Dermis blood vessel endothelial cell (primary cell): ENCODE measurements around the gene BIRC7. TPM values are rescaled to one million over a fixed set of nuclear protein-coding genes. Genes with fewer than 3 reads are reported as not detected.

Experiments
- DNase-seq: peaks from one replicate; pipeline ENCODE4 v3.0.0; 2010
- total RNA-seq: library from RNA; depleted of rRNA; stranded (reverse); fragments of >200 nt; gene quantifications from 2 replicates; pipeline ENCODE4 v1.2.3, GENCODE V29; 2014

BIRC7 gene
- total RNA-seq, 1 donor from 2014 or later, result not detected

DNA sequence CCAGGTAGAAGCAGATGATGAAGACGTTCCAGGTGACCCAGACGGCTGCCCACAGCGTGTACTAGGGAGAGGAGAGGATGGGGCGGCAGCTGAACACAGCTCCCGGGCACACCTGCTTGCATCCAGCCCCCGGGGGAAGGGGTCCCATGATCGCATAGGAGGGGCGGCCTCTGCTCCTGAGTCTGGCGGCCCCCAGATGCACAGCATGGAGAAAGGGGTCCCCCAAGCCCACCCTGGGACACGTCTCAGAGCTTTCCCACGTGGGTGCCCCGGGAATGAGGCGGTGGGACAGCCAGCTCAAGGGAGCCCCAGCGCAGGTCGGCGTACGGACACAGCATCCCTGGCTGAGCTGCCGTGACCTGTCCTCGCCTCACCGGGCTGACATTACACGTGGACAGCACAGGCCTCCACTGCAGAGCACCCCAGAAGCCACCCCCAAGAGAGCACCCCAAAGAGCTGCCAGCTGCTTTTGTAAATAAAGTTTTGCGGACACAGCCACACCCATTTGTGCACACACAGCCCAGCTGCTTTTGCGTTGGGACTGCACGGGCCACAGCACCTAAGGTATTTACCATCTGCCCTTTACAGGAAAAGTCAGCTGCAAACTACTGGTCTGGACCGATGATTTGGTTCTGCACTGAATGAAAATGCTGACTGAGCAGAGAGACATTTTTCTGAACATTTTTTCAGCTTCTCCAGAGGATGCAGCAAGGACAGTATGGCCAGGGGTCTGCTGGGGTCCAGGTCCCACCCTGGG, 13.3 kb downstream of the BIRC7 start:
- DNase-seq, result no peak

DNA sequence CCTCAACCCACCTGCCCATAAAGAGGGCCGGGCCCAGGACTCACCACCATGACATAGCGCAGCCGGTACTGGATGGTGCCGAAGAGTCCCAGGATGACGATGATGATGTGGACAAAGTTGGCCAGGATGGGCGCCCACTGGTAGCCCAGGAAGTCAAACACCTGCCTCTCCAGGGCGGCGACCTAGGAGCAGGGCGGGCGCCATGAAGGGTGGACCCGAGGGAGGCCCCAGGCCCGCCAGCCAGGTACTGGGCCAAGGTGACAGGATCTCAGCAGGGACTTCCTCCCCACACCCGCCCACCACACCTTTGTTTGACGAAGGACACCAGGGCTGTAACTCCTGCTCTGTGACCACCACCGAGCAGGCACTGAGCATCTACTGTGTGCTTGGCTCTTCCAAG, 14.2 kb downstream of the BIRC7 start:
- no peak for DNase-seq

DNA sequence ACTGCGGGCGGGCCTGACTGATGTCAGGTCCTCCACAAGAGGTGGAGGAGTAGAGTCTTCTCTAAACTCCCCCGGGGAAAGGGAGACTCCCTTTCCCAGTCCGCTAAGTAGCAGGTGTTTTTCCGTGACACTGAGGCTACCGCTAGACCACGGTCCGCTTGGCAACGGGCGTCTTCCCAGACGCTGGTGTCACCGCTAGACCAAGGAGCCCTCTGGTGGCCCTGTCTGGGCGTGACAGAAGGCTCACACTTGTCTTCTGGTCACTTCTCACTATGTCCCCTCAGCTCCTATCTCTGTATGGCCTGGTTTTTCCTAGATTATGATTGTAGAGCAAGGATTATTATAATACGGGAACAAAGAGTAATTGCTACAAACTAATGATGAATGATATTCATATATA, 15.6 kb downstream of the BIRC7 start:
- DNase-seq, result peak; percentile 17

DNA sequence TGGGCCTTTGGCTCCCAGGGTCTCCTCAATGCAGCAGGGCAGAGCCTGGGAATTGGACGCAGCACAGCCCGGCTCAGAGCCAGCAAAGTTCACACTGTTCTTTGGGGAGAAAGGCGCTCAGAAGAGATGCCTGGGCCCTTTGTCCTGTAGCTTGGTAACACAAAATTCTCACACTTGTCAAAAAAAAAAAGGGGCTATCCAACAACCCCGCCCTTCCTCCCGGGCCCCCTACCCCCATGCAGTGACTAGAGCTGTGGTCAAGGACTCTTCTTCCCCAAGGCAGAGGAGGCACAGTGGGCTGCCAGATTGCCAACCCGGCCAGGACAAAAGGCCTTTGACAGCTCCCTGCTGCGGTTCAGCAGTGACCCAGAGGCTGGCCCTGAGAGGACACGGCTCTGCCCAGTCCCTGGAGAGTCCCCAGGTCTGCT, 16.6 kb downstream of the BIRC7 start:
- DNase-seq, result no peak

DNA sequence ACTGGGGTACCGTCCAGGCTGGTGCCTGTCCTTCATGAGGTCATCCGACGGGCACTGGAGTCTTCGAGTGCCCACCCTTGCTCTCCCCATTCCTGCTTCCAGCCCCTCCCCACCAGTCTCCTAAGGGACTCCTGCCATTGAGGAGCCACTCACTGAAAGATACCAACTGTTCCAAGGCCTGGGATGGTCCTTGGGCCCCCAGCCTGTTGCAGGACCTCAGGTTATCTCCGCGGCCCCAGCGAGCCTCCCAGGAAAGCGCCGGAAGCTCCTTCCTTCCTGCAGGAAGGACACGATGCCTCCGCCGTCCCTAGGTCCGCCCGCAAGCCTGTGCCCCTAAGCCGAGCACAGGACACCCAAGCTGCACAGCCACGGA, 17.3 kb downstream of the BIRC7 start:
- DNase-seq, result no peak

DNA sequence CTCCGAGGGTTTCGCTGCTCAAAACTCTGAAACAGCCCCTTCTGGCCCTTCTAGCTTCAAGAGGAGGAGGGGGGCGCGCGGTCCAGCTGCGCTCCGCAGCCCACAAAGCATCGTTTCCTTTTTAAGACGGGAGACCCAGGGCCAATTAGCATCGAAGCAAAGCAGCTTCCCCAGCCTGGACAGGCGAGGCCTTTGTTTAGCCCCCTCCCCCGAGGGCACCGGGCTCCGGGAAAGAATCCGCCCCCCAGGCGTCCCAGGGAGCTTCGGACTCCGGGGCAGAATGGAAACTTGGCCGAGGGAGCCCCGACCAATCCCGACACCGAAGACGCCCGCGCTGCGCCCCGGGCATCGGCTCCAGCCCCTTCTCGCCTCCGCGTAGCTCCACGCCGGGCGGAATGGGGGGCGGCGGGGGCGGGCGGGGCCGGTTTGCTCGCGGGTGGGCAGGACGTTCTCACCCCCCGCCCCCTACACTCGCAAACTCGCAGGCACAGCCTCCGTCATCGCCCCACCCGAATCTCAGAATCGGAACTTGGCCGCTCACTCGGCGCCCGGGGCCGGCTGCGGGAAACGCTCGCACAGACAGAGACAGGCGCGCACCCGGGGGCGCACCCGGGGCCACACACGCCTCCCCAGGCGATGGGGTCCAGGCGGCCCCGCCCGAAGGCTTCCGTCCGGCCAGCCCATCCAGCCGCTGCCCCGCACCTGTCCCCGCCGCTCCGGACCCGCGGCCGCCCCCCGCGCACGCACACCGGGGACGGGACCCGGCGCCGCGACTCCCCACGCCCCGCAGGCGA, 17.9 kb downstream of the BIRC7 start:
- no peak for DNase-seq

DNA sequence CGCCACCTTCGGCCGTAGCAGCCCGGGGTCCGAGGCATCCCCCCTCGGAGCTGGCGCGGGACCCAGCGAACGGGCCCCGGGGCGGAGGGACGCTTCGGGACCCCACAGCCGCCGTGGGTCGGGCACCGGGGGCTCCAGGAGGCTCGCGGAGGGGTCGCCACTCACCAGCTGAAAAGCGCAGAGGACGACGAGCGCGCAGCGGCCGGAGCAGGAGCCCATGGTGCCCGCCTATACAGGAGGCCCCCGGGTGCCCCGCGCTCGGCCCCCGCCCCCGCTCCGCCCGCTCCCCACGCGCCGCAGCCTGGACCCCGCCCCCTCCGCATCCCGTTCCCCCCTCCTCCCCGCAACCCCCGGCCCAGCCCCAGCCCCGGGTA, 18.5 kb downstream of the BIRC7 start, which contains the start of gene NKAIN4:
NKAIN4 (minus strand) TSS at position 232 of the 374 bp plus-strand sequence; CDS start at position 219, 13 bp downstream.
- no peak for DNase-seq

DNA sequence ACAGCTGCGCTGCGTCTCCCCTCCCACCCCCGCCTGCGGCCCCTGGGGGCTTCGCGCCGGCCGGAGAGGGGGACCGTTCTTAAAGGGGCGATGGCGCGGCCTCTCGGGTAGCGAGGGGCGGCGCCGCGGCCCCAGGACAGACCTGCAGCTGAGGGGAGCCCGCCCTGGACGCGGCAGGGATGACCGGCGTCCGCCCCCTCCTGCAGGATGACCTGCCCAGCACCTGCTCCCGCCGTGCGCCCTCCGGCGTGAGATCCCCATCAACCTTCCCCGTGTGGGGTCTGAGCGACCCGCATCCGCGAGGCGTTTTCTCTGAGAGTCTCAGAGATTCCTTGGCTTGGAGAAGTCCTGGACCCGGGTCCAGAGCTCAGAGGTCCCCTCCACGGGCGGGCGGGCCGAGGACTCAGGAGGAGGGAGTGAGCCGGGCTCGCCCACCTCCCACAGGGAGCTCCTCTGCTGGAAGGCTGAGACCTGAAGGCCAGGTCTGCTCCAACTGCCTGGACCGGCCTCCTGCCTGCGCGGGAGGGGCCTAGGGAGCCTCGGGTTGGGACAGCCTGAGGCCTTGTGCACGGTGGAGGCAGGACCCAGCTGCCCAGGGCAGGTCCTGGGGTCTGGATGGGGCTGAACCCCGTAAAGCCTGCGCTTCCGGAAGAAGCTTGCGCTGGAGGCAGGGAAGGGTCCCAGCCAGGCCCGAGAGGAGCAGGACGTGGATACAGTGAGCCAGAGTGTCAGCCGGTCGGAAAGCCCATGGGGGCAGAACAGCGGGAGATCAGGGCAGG, 19.1 kb downstream of the BIRC7 start:
- peak; percentile 17 for DNase-seq

DNA sequence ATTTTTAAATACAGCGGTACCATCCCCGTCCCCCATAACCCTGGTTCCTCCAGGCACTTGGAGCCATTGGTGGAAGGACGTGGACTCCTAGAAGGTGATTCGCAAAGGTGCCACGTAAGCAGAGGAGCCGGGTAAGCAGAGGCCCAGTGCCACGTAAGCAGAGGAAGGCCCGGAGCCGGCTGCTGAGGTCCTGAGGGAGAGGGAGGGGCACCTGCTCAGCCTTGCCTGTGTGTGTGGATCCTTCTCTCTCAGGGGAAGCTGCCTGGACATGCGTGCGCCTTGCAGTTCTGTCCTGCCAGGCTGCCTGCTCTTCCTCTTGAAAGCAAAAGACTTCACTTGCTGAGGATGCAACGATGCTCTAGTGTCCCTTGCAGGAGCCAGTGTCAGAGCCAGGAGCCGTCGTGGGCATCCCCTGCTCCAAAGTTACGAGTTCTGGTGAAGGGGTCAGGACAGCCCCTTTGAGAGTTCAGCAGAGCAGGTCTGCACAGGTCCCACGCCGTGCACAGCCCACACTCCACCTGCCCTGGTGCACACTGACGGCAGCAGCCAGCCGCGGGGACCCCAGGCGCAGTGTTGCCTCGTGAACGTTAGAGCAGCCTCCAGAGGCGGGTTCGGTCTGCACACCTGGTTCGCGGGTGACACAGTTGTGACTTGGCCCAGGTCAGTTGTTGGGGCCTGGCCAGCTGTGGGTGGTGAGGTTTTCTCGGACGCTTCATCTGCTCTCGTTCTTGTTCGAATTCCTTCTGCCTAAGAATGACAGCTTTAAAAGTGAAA, 20.4 kb downstream of the BIRC7 start:
- no peak for DNase-seq

DNA sequence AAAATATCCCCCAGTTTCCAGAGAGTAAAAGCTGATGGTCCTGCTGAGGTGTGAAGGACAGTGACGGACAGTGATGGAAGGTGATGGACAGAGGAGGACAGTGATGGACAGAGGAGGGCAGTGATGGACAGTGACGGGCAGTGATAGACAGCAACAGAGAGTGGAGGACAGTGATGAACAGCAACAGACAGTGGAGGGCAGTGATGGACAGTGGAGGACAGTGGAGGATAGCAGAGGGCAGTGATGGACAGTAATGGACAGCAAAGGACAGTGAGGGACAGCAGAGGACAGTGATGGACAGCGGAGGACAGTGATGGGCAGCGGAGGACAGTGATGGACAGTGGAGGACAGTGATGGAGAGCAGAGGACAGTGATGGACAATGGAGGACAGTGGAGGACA, 21.2 kb downstream of the BIRC7 start:
- DNase-seq, result no peak

DNA sequence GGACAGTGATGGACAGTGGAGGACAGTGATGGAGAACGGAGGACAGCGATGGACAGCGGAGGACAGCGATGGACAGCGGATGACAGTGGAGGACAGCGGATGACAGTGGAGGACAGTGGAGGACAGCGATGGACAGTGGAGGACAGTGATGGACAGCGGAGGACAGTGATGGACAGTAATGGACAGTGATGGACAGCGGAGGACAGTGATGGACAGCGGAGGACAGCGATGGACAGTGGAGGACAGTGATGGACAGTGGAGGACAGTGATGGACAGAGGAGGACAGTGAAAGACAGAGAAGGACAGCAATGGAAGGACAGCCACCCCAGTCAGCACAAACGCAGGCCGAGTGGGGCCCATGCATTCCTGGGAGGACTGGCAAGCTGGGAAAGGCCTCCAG, 21.9 kb downstream of the BIRC7 start:
- DNase-seq, result no peak

DNA sequence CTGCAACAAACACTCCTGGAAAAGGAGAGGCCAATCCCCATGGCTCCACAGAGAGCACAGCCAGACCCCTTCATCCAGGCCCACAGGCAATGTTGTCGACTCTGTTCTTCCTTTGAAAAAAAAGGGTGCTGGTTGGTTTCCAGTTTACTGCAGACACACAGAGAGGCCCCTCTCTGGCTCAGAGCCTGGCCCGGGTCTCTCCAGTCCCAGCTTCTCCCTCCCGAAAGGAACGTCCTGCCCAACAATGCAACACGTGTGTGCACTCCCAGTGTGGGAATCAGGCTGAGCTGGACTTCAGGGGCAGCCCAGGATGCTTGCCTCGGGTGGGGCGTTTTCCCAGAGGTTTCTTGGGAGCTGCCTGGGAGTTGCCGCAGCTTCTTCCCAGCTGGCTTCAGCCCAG, 23.1 kb downstream of the BIRC7 start:
- DNase-seq, result no peak

DNA sequence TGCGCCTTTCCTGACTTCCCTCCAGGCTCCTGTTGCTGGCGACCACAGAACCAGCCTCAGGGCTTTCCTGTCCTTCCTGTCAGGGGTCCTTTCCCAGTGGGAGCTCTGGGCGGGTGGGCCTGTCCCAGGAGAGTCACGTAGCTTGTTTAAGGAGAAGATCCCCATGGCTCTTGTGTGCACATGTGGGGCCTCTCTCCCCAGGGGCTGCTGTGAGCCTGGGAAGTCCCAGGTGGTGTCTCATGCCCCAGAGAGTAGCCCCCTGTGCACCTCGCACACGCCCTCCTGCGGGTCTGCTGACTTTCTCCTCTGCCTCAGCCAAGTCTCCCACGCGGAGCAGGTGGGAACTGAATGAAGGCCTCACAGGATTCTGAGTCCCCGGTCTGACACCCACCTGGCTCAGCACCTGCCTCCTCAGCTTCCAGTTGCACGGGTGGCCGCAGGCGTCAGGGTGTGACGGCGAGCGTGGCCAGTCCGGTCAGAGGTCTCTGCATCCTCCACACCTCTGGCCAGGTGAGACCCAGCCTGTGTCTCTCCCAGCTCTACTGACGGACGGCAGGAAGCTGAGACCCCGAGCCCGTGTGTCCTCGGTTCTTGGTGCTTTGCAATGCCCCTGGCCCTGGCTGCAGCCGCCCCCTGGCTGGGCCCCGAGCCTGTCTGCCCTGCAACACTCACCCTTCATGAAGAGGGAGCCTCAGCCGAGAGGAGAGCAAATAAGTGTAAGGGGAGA, 24.2 kb downstream of the BIRC7 start:
- DNase-seq, result no peak

DNA sequence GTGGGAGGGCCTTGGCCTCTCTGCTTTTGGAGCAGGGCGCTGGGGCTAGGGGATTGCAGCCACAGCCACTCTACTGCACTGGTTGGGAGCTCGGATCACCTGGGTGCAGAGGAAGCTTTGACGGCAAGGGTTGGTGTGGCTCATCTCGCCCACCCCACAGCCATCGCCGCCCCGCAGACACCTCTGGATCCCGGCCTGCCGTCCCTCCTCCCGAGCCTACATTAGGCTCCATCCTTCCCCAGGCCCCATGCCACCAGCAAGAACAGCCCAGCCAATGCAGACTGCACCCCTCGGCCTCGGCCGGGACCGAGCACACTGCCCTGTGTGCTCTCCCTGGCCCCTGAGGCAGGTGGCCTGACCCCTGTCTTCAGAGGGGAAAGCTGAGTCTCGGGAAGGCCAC, 24.8 kb downstream of the BIRC7 start:
- no peak for DNase-seq

DNA sequence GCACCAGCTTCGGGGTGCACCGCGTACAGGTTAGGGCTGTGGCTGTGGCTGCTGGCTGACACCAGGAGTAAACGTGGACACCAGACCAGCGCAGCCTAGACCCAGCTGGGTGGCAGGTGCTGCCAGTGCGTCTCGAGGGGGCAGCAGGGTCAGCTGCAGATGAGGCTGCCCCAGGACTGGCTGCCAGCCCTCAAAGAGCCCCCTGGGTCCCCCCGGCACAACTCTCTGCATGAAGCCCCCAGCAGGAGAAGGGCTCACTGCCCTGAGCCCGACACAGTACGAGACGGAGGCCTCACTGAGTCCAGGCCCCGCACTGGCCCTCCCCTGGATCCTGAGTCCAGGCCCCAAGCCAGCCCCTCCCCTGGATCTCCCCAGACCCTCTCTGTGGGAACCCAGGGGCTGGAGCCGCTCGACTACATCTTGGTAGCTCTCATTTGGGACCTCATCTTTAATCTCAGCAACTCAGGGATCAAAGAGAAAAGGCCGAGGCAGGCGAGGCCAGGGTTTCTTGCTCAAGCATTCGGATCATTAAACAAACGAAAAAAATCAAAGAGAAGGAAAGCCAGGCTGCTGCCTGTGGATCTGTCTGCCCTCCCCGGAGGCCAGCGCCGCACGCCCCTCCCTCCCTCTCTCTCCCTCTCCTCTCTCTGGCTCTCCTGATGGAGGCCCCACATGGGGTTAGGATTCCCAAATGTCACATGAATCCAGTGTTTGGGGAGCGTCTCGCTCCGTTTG, 25.5 kb downstream of the BIRC7 start:
- DNase-seq, result no peak

DNA sequence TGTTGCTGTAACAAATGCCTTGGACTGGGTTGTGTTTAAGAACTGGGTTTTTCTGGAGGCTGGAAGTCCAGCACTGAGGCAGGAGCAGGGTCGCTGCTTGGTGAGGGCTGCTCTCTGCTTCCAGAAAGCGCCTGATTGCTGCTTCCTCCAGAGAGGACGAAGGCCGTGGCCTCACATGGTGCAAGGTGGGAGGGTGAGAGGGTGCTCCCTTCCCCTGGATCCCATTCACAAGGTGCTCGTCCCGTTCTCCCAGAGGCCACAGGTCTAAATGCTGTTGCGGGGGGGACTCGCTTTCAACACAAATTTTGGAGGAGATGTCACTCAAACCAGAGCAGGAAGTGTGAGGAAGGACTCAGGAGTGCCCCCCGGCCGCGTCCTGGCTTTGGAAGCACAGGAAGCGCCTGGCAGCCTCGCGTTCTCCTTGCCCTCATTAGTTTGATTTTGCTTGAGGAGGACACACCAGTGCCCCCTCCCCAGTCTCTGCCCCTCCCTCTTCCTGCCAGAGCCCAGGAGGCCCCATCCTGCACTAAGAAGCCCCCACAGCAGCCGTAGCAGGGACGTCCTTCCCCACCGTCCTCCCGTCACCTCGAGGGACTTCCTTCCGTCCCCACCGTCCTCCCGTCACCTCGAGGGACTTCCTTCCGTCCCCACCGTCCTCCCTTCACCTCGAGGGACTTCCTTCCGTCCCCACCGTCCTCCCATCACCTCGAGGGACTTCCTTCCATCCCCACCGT, 26.3 kb downstream of the BIRC7 start:
- DNase-seq, result no peak

DNA sequence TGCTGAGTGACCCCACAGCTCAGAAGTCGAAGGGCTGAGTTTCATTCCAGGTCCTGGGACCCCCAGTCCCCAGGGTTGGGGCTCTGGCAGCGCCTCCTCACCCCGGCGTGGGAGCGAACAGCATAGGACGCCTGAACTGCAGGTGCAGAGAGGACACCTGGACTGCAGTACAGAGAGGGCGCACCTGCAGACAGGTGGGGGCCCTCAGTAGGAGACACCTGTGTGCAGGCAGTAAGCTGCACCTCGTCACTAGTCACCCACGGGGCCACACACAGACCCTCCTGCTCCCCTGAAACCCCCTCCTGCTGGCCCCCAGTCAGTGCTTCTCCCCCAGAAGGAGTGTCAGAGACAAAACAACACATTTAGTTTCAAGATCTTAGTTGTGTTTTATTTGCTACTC, 27.1 kb downstream of the BIRC7 start:
- DNase-seq, result no peak

DNA sequence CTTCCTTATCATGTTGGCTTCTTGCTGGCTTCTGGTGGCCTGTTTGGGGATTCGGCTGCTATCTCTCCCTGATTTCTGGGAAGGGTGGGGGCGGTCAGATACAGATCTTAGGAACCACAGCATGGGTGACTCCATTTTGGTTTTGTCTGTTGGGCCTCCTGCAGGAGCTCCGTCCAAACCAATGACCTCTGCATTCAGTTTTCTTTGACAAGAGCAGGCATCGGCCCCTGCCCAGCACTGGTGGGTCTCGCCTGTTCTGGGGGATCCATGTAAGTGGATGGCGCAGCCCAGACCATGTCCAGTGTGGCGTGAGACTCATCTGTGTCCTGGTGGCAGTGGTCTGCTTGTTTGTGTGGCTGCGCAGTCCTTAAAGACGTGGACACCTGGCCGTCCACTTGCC, 28.3 kb downstream of the BIRC7 start:
- DNase-seq, result no peak

DNA sequence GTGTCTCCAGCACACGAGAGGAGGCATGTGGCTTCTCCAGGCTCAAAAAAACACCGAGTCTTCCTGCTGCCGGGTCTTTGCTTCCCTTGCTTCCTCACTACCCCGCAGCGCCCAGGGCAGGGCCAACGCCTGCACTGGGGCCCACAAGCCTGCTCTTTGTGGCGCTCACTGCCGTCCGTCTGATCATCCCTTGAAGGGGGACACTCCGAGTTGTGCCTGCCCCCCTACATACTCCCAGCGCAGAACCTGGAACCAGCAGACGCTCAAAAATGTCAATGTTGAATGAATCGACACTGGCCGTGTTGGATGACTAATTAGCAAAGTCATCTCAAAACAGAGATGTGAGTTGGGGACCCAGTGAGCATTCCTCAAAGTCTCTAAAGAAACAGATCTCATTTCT, 28.8 kb downstream of the BIRC7 start:
- no peak for DNase-seq

DNA sequence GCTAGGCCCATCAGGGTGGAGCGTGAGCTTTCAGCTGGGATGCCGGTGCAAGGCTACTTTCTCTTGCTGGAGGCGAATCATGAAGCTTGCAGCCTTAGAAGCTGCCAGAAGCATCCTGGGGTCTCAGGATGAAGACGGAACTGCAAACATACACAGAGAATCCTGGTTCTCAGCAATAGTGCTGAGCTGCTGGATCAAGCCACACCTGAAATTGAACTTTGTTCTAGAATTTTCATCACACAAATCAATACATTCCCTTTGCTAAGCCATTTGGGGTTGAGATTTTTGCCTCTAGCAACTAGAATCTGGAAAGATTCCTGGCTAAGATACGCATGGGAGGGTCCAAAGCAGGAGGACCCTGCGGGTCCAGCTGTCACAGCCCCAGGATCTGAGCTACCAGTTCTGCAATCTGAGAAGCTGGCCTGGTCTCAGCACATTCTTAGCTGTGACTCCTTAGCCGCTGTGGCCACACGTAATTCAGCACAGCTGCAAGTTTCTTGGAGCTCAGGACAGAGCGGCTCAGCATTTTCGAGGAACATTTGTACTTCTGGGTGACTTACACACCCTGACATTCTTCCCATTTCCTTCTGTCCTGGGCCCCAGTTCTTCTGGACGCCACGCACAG, 30.3 kb downstream of the BIRC7 start:
- no peak for DNase-seq
